ENCODE data around the gene PHOX2B. TPM values are rescaled to one million over a fixed set of nuclear protein-coding genes. Genes with fewer than 3 reads are reported as not detected.
"Not testable (repeated sequence)": the region's sequence is repeated elsewhere in the genome, so short reads cannot be mapped to it uniquely, and the experiment has no call there.

PHOX2B gene
- total RNA-seq, 2 donors from 2014 or later = not detected

GRCh38 chr4:41712425-41712824, 36.1 kb downstream of the PHOX2B start:
- Histone ChIP-seq H3K4me3 (ENCODE audit: low read length) (no peak overlapping the region), H3K9me3 (ENCODE audit: control insufficient read depth, low read length) (no peaks in the 10 kb centered on the region), H3K36me3 (ENCODE audit: control insufficient read depth, insufficient read depth, low read length) (no peaks in the 10 kb centered on the region), H3K9ac (ENCODE audit: extremely low read depth, low read length, poor library complexity, severe bottlenecking) (no peak overlapping the region), H3K4me1 (ENCODE audit: control insufficient read depth, insufficient read depth, low read length) (no peaks in the 10 kb centered on the region), H3K27ac (ENCODE audit: low read depth, low read length) (no peak overlapping the region), H3K27me3 (ENCODE audit: control insufficient read depth, insufficient read depth, low read length, poor library complexity, severe bottlenecking) (peaks cover 35% of the 10 kb centered on the region)
- Mint-ChIP-seq H3K9me3 (no peaks in the 10 kb centered on the region), H3K27ac (no peak overlapping the region), H3K36me3 (ENCODE audit: low read depth) (no peaks in the 10 kb centered on the region), H3K4me3 (no peak overlapping the region), H3K27me3 (ENCODE audit: insufficient read depth) (peaks cover 32% of the 10 kb centered on the region), H3K4me1 (no peaks in the 10 kb centered on the region)
- no peak for DNase-seq
- no peak for TF ChIP-seq CTCF (conservative IDR thresholded peaks at IDR 0.05)
- WGBS, 2 experiments (ENCODE audit: insufficient coverage in 1 of 2, insufficient read length in 1 of 2) = 92% methylated on average over 3 of the region's 3 CpGs; no CpG with 5 or more reads in 1 of the 2 experiments

- H3K4me1 ChIP-seq (ENCODE audit: control insufficient read depth, insufficient read depth, low read length); H3K4me3 ChIP-seq (ENCODE audit: low read length); H3K4me3 Mint-ChIP-seq; H3K9ac ChIP-seq (ENCODE audit: extremely low read depth, low read length, poor library complexity, severe bottlenecking); H3K9me3 Mint-ChIP-seq; H3K4me1 Mint-ChIP-seq; H3K27ac ChIP-seq (ENCODE audit: low read depth, low read length); DNase-seq; H3K36me3 Mint-ChIP-seq (ENCODE audit: low read depth); H3K36me3 ChIP-seq (ENCODE audit: control insufficient read depth, insufficient read depth, low read length); H3K27ac Mint-ChIP-seq; H3K9me3 ChIP-seq (ENCODE audit: control insufficient read depth, low read length): not testable (repeated sequence)
- peaks cover 27% of the 10 kb centered on the region for H3K27me3 ChIP-seq (ENCODE audit: control insufficient read depth, insufficient read depth, low read length, poor library complexity, severe bottlenecking)
- 87 to 97% methylated on average over 2 of the region's 2 CpGs for WGBS, 2 experiments (ENCODE audit: insufficient coverage in 1 of 2, insufficient read length in 1 of 2)
- peaks cover 28% of the 10 kb centered on the region for H3K27me3 Mint-ChIP-seq (ENCODE audit: insufficient read depth)
Observed at GRCh38 chr4:41711654-41712053, 36.9 kb downstream of the PHOX2B start.

- Mint-ChIP-seq H3K4me3 (no peak overlapping the region), H3K4me1 (no peaks in the 10 kb centered on the region), H3K36me3 (ENCODE audit: low read depth) (no peaks in the 10 kb centered on the region), H3K9me3 (no peaks in the 10 kb centered on the region), H3K27me3 (ENCODE audit: insufficient read depth) (peaks cover 30% of the 10 kb centered on the region), H3K27ac (no peak overlapping the region)
- Histone ChIP-seq H3K4me1 (ENCODE audit: control insufficient read depth, insufficient read depth, low read length) (no peaks in the 10 kb centered on the region), H3K27ac (ENCODE audit: low read depth, low read length) (no peak overlapping the region), H3K36me3 (ENCODE audit: control insufficient read depth, insufficient read depth, low read length) (no peaks in the 10 kb centered on the region), H3K4me3 (ENCODE audit: low read length) (no peak overlapping the region), H3K27me3 (ENCODE audit: control insufficient read depth, insufficient read depth, low read length, poor library complexity, severe bottlenecking) (peaks cover 21% of the 10 kb centered on the region), H3K9ac (ENCODE audit: extremely low read depth, low read length, poor library complexity, severe bottlenecking) (no peak overlapping the region), H3K9me3 (ENCODE audit: control insufficient read depth, low read length) (no peaks in the 10 kb centered on the region)
- DNase-seq = no peak
- WGBS, 2 experiments (ENCODE audit: insufficient coverage in 1 of 2, insufficient read length in 1 of 2) = 84 to 88% methylated on average over 5 of the region's 5 CpGs
- TF ChIP-seq CTCF (conservative IDR thresholded peaks at IDR 0.05) = no peak
Observed at GRCh38 chr4:41709844-41710481, 38.6 kb downstream of the PHOX2B start.

GRCh38 chr4:41703785-41704184, 44.7 kb downstream of the PHOX2B start:
- Histone ChIP-seq H3K27me3 (ENCODE audit: control insufficient read depth, insufficient read depth, low read length, poor library complexity, severe bottlenecking) (peaks cover 47% of the 10 kb centered on the region), H3K36me3 (ENCODE audit: control insufficient read depth, insufficient read depth, low read length) (no peaks in the 10 kb centered on the region), H3K4me3 (ENCODE audit: low read length) (no peak overlapping the region), H3K9ac (ENCODE audit: extremely low read depth, low read length, poor library complexity, severe bottlenecking) (no peak overlapping the region), H3K4me1 (ENCODE audit: control insufficient read depth, insufficient read depth, low read length) (no peaks in the 10 kb centered on the region), H3K27ac (ENCODE audit: low read depth, low read length) (no peak overlapping the region), H3K9me3 (ENCODE audit: control insufficient read depth, low read length) (no peaks in the 10 kb centered on the region)
- DNase-seq = no peak
- 83 to 100% methylated on average over 2 to 3 of the region's 3 CpGs for WGBS, 2 experiments (ENCODE audit: insufficient coverage in 1 of 2, insufficient read length in 1 of 2)
- Mint-ChIP-seq H3K27me3 (ENCODE audit: insufficient read depth) (peaks cover 56% of the 10 kb centered on the region), H3K9me3 (no peaks in the 10 kb centered on the region), H3K36me3 (ENCODE audit: low read depth) (no peaks in the 10 kb centered on the region), H3K4me1 (no peaks in the 10 kb centered on the region), H3K4me3 (no peak overlapping the region), H3K27ac (no peak overlapping the region)
- no peak for TF ChIP-seq CTCF (conservative IDR thresholded peaks at IDR 0.05)
